ENCODE measurements around the gene VPS36. TPM values are rescaled to one million over a fixed set of nuclear protein-coding genes. Genes with fewer than 3 reads are reported as not detected.

The VPS36 gene
- total RNA-seq, 3 donors from 2014 or later: 44.0 to 97.6 (median 65.5) TPM

- intact Hi-C loops (cut with DNase I; ENCODE audit: low total_unique reads): no loop called here
Observed at GRCh38 chr13:52463526-52463925, 13.1 kb upstream of the VPS36 start.

GRCh38 chr13:52461265-52461664, 10.8 kb upstream of the VPS36 start:
- TF ChIP-seq POLR2AphosphoS5 (IDR thresholded peaks at IDR 0.05) (no peak), POLR2A (IDR thresholded peaks at IDR 0.05) (no peak)
- Histone ChIP-seq H3K36me3 (no peaks in the 10 kb centered on the region), H3K27ac (no peak overlapping the region), H3K4me1 (no peaks in the 10 kb centered on the region), H3K27me3 (no peaks in the 10 kb centered on the region), H3K9me3 (no peaks in the 10 kb centered on the region), H3K4me3 (no peak overlapping the region)
- no peak for DNase-seq (ENCODE audit: low spot score in 2 of 2)
- intact Hi-C loops (cut with DNase I; ENCODE audit: low total_unique reads): no loop called here

More at GRCh38 chr13:52463526-52463925, 13.1 kb upstream of the VPS36 start:
- Histone ChIP-seq H3K36me3 (no peaks in the 10 kb centered on the region), H3K4me1 (no peaks in the 10 kb centered on the region), H3K9me3 (no peaks in the 10 kb centered on the region), H3K4me3 (no peak overlapping the region), H3K27ac (no peak overlapping the region), H3K27me3 (no peaks in the 10 kb centered on the region)
- no peak for DNase-seq (ENCODE audit: low spot score in 2 of 2)
- TF ChIP-seq CTCF (IDR thresholded peaks at IDR 0.05) (no peak), POLR2A (IDR thresholded peaks at IDR 0.05) (no peak), POLR2AphosphoS5 (IDR thresholded peaks at IDR 0.05) (no peak)

- intact Hi-C loops (cut with DNase I; ENCODE audit: low total_unique reads): no loop called here
- no peak for DNase-seq (ENCODE audit: low spot score in 2 of 2)
- no peaks in the 10 kb centered on the region for H3K4me1 ChIP-seq
- TF ChIP-seq POLR2AphosphoS5 (IDR thresholded peaks at IDR 0.05) (no peak), CTCF (IDR thresholded peaks at IDR 0.05) (no peak)
- H3K27me3 ChIP-seq: no peaks in the 10 kb centered on the region
- no peaks in the 10 kb centered on the region for H3K9me3 ChIP-seq
- no peaks in the 10 kb centered on the region for H3K36me3 ChIP-seq
- no peak overlapping the region for H3K27ac ChIP-seq
- no peak overlapping the region for H3K4me3 ChIP-seq
Observed at GRCh38 chr13:52459668-52460067, 9.2 kb upstream of the VPS36 start.

GRCh38 chr13:52455677-52456041, 5.2 kb upstream of the VPS36 start:
- Histone ChIP-seq H3K27me3 (no peaks in the 10 kb centered on the region), H3K4me3 (peak overlapping the region; percentile 67 to 94 (median 79)), H3K4me1 (no peaks in the 10 kb centered on the region), H3K27ac (peak overlapping the region; percentile 76 to 92), H3K36me3 (no peaks in the 10 kb centered on the region), H3K9me3 (no peaks in the 10 kb centered on the region)
- peak in 1 of 2 donors; percentile 55 for DNase-seq (ENCODE audit: low spot score in 2 of 2)
- intact Hi-C loops (cut with DNase I; ENCODE audit: low total_unique reads): no loop called here
- TF ChIP-seq POLR2A (IDR thresholded peaks at IDR 0.05): no peak
- TF ChIP-seq POLR2AphosphoS5 (IDR thresholded peaks at IDR 0.05): no peak
- no peak for TF ChIP-seq CTCF (IDR thresholded peaks at IDR 0.05)

GRCh38 chr13:52454820-52455676, 4.6 kb upstream of the VPS36 start, which contains the start of gene CKAP2:
Gene CKAP2, plus strand, starts transcription at chr13:52455478. Its CDS starts 79 bp downstream, at chr13:52455557.
- Histone ChIP-seq H3K27ac (peak within 1 kb of the TSS; percentile 76 to 92), H3K4me1 (no peaks in the 10 kb centered on the region), H3K9me3 (no peaks in the 10 kb centered on the region), H3K27me3 (no peaks in the 10 kb centered on the region), H3K4me3 (peak within 1 kb of the TSS; percentile 67 to 94 (median 79)), H3K36me3 (no peaks in the 10 kb centered on the region)
- intact Hi-C loops (cut with DNase I; ENCODE audit: low total_unique reads): no loop called here
- TF ChIP-seq POLR2A (IDR thresholded peaks at IDR 0.05): peak; percentile 57
- peak; percentile 54 to 69 (median 59) for TF ChIP-seq POLR2AphosphoS5 (IDR thresholded peaks at IDR 0.05)
- no peak for TF ChIP-seq CTCF (IDR thresholded peaks at IDR 0.05)
- peak; percentile 91 to 92 for DNase-seq (ENCODE audit: low spot score in 2 of 2)

All from breast epithelium (tissue), 4 donors.